HG03342 (cell line): ENCODE measurements around the gene PVR.
A peak's percentile ranks its signal among the peaks of the same experiment; 100 is the strongest.
"Not testable (repeated sequence)": the region's sequence is repeated elsewhere in the genome, so short reads cannot be mapped to it uniquely, and the experiment has no call there.

Source experiments
- ATAC-seq: cut with Tn5 transposase; IDR thresholded peaks from one replicate; pipeline ENCODE4 v1.9.1; 2021; ENCODE audit warnings: mild to moderate bottlenecking, moderate library complexity; ENCODE audit not compliant: unreplicated experiment

The PVR gene

DNA sequence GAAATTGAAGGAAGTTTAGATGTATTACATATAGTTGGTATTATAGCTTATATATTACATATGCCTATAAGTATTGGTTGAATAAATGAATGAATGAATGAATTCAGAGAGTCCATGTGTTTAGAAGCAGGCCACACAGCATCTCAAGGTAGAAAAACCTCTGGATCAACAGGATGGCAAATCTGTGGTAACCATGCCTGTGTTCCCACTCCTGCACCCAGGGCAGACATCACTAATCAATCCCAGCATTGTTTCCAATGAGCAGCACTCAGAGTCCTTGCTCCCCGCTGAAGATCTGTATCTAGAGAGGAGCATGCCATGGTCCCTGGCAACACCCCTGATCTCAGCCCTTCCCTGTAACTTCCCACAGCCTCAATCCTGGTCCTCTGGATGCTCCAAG is 28.5 kb downstream of the PVR start:
- no peak for ATAC-seq

DNA sequence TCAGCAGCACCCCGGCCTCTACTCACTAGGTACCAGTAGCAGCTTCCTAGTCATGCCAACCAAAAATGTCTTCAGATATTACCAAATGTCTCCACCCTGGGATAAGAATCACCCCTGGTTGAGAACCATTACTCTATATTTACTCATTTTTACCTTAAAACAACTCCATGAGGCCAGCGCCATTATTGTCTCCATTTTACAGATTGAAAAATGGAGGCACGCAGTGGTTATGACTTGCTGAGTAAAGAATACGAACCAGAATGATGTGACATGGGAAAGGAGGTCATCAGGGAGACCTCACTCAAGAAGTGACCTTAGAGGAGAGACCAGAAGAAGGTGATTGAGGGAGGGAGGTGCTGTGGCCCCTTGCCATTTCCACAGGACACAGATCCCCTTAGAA is 29.8 kb downstream of the PVR start:
- ATAC-seq, result no peak

DNA sequence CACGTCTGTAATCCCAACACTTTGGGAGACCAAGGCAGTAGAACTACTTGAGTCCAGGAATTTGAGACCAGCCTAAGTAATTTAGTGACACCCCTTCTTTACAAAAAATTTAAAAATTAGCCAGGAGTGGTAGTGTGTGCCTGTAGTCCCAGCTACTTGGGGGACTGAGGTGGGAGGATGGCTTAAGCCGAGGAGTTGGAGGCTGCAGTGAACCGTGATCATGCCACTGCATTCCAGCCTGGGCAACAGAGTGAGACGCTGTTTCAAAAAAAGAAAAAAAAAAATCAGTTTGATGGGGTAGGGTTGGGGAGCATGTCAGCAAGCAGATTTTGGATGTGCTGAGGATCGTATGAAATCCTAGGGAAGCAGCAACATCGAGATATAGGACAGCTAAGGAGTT is 31.8 kb downstream of the PVR start:
- no peak for ATAC-seq

DNA sequence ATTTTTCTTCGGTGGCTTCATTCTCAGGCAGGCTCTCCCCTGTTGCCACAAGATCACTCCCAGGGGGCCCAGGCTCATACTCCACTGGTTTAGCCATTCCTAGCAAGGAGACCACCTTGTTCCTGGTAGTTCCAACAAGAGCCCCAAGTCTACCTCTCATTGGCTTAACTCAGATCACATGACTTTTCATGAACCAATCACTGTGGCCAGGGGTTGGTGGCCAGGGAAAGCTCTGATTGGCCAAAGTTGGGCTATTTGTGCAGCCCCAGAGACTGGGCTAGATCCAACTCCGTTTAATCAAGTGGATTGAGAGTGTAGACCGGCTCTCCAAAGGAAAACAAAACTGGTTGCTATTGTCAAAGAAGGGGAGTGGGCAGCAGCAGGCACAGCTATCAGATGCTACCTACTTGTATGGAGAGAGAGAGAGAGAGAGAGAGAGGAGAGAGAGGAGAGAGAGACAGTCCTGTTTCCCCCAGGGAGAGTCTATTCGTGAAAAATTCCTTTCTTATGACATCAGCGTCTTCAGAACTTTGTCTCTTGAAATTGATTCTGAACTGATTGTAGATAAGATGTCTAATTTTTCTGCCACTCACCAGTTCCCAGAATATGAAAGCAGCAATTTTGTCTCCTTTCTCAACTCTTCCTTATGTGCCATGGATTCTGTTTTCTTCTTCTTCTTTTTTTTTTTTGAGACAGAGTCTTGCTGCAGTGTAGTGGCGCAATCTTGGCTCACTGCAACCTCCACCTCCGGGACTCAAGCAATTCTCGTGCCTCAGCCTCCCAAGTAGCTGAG is 33.5 kb downstream of the PVR start:
- no peak for ATAC-seq

DNA sequence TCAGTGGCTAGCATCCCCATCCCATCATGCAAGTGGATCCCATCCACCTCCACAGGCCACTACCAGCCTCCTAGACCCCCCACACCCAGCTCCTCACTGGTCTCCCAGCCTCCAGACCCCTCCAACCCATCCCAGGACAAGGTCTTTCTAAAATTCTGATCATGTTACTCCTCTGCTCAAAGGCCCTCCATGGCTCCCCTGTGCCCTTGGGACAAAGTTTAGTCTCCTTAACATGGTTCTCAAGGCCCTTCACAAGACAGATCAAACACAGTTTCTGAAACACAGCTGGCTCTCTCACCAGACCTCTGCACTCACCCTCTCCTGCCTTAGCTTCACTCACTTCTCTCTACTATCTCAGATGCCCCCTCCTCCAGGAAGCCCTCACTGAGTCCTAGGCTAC is 36.8 kb downstream of the PVR start:
- ATAC-seq, result no peak

DNA sequence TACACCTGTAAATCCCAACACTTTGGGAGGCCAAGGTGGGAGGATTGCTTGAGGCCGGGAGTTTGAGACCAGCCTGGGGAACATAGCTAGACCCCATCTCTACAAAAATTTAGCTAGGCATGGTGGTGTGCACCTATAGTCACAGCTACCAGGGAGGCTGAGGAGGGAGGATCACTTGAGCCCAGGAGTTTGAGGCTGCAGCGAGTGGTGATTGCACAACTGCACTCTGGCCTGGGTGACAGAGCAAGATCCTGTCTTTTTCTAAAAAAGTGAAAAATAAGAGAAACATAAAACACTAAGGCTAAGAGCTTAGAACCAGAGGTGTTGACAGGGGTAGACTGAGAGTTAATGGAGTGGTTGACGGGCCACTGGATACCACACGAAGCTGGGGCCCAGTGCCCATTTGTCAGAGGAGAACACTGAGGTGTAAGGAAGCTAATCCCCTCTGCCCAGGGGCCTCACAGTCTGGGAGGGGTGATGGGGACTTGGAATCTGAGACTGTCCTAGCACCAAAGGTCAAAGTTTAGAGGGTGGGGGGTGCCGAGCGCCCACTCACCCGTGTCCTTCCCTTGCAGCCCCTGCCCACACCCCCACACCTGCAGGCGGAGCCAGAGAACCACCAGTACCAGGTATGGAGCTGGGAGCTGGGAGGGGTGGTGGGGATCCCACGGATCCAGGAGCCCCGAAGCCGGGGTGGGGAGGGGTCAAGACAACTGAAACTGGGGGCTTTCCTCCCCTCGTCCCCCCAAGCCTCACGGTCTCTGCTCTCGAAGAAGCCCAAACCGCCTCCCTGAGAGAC is 38.5 kb downstream of the PVR start:
- no peak for ATAC-seq

DNA sequence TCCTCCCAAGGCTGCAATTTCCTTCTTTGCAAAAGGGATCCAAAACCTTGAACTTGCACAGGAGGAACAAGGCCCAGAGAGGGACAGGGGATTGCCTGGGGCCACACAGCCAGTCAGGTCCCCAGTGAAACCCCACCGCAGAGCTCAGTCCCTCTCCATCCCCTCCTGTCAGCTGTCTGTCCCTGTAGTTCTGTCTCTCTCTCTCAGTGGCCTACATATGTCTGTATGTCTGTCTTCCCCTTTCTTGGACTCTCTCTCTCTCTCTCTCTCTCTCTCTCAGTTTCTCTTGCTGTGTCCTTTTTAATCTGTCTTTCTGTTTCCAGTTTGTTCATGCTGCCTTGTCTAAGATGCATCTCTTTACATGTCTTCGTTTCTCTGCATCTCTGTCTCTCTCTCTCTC is 39.1 kb downstream of the PVR start:
- no peak for ATAC-seq

DNA sequence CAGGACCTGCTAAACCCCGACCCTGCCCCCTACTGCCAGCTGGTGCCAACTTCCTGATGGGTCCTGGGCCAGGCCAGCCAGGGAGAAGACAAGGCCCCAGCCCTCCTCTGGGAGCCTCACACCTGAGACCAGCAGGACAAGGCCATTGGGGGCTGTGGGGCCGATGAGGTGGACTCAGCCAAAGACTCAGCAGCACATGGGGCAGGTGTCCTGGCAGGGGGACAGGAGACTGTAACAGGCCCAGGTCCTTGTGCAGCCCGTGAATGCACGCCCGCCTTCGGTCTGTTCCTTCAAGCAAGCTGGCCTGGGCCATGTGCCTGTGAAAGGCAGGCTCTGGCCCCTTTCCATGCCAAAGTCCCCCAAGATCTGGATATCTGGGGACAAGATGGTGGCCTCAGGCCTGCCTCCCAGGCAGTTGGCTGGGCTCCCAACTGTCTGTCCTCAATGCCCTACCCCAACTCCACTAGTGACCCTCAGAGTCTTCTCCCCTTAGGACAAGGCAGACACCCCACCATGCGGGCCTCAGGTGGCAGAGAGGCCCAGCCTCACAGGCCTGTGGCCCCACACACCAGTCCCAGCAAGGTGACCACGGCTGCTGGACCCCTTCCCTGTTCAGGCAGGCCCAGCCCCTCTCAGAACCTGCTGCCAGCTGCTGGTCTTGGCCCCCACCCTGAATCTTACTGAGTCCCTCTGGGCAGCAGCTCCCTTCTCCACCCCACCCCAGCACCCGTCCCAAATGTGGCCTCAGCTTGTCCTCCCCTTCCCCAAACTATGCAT is 39.9 kb downstream of the PVR start:
- no peak for ATAC-seq

DNA sequence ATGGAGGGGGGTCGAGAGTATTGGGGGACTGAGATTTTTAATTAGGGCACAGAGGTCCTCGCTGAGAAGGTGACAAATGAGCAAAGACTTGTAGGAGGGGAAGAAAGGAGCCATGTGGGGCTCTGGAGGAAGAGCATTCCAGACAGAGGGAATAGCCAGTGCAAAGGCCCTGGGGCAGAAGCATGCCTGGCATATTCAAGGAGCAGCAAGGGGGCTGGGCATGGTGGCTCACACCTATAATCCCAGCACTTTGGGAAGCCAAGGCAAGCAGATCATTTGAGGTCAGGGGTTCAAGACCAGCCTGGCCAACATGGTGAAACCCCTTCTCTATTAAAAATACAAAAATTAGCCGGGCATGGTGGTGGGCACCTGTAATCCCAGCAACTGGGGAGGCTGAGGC is 40.7 kb downstream of the PVR start:
- not testable (repeated sequence) for ATAC-seq

DNA sequence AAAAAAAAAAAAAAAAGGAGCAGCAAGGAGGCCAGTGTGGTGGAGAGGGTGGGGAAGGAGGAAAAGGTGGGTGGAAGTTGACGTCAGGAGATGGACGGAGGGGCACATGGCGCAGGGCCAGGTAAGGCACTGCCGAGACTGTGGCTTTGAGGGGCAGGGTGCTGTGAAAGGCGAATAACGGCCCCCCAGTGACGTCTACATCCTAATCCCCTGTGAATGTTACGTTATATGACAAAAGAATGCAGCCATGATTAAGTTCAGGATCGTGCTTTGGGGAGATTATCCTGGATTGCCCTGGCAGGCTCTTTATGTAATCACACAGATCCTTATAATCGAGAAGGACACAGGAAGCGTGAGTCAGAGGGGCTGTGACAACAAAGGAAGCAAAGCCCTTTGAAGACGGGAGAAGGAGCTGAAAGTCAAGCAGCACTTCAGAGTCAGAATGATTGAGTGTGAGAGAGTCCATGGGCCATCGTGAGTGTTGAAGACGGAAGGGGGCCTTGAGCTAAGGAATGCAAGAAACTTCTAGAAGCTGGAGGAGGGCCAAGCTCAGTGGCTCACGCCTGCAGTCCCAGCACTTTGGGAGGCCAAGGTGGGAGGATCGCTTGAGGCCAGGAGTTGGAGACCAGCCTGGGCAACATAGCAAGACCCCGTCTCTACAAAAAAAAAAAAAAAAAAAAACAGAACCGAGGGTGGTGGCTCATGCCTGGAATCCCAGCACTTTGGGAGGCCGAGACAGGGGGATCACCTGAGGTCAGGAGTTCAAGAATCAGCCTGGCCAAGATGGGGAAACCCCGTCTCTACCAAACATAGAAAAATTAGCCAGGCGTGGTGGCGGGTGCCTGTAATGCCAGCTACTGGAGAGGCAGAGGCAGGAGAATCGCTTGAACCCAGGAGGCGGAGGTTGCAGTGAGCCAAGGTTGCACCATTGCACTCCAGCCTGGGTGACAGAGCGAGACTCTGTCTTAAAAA is 41.5 kb downstream of the PVR start:
- no peak for ATAC-seq

DNA sequence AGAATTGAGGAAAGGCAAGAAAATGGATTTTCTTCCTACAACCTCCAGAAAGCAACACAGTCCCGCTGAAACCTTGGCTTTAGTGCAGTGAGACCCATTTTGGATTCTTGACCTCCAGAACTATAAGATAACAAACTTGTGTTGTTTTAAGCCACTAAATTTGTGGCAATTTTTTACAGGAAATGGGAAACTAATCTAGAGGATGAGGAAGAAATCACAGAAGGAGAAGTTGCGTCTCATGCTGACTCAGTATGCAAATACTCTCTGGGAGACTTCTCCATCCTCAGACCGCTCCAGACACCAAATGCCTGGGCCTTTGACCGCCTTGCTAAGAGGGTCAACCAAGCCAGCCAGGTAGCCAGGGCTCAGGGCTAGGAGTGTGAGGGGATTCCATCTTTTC is 42.2 kb downstream of the PVR start:
- no peak for ATAC-seq

DNA sequence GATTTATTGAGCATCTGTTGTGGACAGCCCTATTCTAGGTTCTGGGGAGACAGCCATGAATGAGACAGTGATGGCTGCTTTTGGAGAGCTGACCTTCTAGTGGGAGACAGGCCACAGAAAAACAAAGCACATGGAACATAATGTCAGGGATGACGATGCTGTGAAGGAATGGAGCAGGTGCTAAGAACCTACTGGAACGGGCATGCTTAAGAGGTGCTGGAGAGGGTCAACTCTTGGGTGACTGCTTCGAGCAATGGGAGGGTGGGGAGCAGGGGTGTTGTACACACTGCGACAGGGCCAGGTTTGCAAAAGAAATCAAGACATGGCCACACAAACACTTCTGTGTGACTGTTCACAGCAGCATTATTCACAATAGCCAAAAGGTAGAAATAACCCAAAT is 43.2 kb downstream of the PVR start:
- no peak for ATAC-seq

DNA sequence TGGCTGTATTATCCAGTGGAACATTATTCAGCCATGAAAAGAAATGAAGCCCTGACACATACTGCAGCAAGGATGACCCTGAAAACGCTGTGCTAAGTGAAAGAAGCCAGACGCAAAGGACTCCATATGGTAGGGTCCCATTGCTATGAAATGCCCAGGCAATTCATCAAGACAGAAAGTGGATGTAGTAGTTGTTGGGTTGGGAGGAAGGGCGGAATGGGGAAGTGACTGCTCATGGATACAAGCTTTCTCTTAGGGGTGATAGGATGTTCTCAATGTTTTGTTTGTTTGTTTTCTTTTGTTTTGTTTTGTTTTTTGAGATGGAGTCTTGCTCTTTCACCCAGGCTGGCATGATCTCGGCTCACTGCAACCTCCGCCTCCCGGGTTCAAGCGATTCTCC is 44.2 kb downstream of the PVR start:
- ATAC-seq, result no peak

DNA sequence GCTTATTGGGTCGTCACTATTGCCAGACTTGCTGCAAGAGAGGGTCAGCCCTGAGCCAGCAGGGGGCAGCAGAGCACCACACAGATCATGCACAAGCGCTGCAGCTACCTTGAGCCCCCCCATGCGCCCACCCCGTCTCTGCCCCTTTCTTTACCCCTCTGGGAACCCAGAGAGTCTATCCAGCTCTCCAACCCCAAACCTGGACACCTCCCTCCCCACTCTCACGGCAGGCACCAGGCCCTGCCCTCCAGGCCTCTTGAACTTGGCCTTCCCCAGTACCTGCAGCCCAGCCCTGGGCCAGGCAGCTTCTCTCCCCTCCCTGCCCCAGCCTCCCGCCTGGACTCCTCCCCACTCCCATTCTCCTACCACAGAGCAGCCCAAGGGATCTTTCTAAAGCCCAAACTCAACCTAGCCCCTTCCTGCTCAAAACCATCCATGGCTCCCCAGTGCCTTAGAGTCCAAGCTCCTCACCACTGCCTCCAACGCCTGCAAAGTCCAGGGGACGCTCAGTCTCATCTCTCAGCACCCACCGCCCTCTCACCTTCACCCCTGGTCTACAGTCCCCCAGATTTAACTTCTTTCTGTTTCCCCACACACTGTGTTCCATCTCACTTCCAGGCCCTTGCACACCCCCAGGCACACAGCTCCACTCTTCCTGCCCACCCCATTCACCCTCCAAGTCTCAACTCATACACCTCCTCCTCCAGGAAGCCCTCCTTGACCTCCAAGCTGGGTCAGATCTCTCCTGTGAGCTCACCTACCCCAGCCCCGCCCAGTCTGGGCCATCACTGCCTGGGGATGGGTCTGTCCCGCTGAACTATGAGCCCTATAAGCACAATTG is 45.8 kb downstream of the PVR start:
- ATAC-seq, result no peak

DNA sequence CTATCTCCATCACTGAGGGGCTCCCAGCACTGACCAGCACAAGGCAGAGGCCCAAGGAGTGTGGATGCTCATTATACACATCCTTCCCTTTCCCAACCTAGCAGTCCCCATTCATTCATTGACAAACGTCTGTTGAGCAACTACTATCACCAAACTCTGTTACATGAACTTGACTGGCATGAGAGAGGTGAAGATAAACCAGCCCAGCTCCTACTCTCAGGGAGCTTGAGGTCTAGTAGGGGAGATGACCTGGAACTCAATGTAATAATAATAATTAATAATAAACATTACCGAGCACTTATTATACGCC is 46.4 kb downstream of the PVR start:
- ATAC-seq, result no peak

DNA sequence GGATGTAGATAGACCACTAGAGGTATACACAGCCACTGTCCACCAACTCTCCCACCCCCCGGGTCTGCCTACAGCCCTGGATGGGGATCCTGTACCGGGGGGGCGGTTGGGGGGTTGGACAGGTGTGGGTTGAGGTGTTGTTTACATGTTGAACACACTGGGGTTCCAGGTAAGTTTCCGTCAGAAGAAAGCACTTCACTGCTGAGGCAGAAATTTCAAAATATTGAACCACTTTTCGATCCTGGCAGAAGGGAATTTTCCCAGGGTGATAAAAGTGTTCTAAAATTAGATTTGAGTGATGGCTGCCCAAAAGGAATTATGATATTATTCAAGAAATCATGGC is 48.6 kb downstream of the PVR start:
- ATAC-seq, result peak; percentile 3

DNA sequence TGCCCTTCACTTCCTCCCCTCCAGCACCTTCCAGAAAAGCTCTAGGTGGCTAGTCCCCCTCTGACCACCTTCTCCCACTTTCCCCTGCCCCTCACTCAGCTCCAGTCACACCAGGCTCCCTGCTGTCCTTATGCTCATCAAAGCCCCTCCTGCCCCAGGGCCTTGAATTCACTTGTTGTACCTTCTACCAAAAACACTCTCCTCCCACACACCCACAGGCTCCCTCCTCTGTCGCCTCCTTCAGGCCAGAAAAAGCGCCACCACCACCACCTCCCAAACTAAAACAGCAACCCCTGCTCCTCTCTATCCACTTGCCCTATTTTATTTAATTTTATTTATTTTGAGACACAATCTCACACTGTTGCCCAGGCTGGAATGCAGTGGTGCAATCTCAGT is 50.5 kb downstream of the PVR start:
- no peak for ATAC-seq

DNA sequence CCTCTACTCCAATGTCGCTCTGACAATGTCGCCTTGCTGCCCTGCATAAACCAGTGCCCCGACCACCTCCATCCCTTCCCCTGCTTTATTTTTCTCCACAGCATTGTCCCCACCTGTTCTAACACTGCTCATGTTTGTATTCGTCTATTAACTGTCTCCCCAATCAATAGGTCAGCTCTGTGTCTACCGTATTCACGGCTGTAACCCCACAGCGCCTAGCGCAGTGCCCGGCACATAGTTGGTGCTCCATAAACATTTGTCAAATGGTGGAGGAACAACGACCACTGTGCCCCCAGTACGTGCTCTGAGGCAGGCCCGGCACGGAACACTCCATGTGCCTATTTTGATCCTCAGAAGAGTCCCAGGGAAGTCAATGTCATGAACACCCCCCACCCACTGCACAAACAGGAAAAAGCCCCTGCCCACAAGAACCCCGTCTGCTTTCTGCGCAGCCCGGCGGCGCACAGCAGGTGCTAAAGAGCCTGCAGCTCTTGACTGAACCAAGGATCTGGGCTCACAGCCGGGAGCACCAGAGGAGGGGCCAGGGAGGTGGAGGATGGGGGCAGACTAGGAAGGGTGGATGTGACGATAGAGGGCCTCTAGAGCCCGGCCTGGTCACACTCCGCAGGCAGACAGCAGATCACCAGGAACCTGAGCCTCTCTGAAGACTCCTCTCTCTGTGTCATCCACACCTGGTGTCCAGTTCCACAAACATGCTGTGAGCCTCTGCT is 53.4 kb downstream of the PVR start:
- ATAC-seq, result no peak

DNA sequence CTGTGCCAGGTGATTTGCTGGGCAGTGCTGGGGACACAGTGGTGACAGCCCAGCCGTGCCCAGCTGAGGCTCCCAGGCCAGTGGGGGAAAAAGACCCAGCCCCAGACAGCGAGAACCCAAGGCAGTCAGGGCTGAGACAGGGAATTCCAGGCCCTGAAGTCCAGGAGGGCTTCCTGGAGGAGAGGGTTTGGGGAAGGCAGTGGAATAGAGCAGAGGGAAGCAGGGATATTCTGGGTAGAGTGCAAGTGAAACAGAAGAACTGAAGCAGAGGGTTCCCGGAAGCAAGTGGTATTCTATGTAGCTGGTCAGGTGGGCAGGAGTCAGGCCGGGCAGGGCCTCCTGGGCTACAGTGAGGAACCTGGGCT is 53.9 kb downstream of the PVR start:
- no peak for ATAC-seq
